ENCODE data around the gene FASTK. TPM values are rescaled to one million over a fixed set of nuclear protein-coding genes. Genes with fewer than 3 reads are reported as not detected.

The FASTK gene
- polyA plus RNA-seq, 1 donor (not counting 4 experiments of a cell fraction or from before 2014, with no cell fraction given): 27.2 TPM

DNA sequence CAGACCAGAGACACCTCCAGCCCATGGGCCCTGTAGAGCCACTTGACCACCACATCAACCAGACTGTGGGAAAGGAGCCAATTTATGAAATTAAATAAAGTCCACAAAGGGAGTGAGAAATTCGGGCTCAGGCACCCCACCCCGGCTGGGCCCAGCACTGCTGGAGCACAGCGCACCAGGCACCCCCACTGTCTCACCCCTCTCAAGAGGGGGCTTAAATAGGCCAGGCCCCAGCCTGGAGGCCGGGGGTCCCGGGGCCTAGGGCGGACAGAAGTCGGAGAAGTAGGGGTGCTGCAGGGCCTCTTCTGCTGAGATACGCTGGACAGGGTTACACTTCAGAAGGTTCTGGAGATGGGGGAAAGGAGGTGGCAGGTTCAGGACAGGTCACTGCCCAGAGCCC is 26.9 kb downstream of the FASTK start:
- H4K20me1 ChIP-seq (ENCODE audit: control insufficient read depth, extremely low read depth, insufficient read depth, low read length): no peaks in the 10 kb centered on the region
- no peaks in the 10 kb centered on the region for H3K79me2 ChIP-seq (ENCODE audit: control insufficient read depth, insufficient read depth, low read length)
- DNase-seq (ENCODE audit: low read depth, low spot score) (no peak), FAIRE-seq (no peak)
- dilution Hi-C loops (cut with MboI; ENCODE audit: extremely low pct_ligation_motif_present, low sequenced_read_pairs): no loop called here
- H3K4me1 ChIP-seq (ENCODE audit: control insufficient read depth, extremely low read depth, insufficient read depth, low read length): peaks cover 17% of the 10 kb centered on the region
- no peak overlapping the region for H3K27ac ChIP-seq (ENCODE audit: control insufficient read depth, insufficient read depth, low read length)
- H3K36me3 ChIP-seq (ENCODE audit: control insufficient read depth in 2 of 2, extremely low read depth in 1 of 2, insufficient read depth in 2 of 2, low read length in 2 of 2): peaks cover 3 to 7% of the 10 kb centered on the region in 2 experiments
- no peak overlapping the region for H3K4me3 ChIP-seq (ENCODE audit: control insufficient read depth in 2 of 3, extremely low read depth in 1 of 3, insufficient read depth in 2 of 3, low read depth in 1 of 3, low read length in 3 of 3)
- peaks cover 4% of the 10 kb centered on the region for H3K27me3 ChIP-seq (ENCODE audit: control insufficient read depth, extremely low read depth, insufficient read depth, low read length)
- H2AFZ ChIP-seq (ENCODE audit: control insufficient read depth, low read length): no peak overlapping the region
- no peak for TF ChIP-seq EZH2 (IDR thresholded peaks at IDR 0.05; ENCODE audit: low read length)
- TF ChIP-seq, protein P1, sequence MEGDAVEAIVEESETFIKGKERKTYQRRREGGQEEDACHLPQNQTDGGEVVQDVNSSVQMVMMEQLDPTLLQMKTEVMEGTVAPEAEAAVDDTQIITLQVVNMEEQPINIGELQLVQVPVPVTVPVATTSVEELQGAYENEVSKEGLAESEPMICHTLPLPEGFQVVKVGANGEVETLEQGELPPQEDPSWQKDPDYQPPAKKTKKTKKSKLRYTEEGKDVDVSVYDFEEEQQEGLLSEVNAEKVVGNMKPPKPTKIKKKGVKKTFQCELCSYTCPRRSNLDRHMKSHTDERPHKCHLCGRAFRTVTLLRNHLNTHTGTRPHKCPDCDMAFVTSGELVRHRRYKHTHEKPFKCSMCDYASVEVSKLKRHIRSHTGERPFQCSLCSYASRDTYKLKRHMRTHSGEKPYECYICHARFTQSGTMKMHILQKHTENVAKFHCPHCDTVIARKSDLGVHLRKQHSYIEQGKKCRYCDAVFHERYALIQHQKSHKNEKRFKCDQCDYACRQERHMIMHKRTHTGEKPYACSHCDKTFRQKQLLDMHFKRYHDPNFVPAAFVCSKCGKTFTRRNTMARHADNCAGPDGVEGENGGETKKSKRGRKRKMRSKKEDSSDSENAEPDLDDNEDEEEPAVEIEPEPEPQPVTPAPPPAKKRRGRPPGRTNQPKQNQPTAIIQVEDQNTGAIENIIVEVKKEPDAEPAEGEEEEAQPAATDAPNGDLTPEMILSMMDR (optimal IDR thresholded peaks at IDR 0.05 in 1 of 3, IDR thresholded peaks at IDR 0.05 in 1 of 3, conservative IDR thresholded peaks at IDR 0.05 in 1 of 3; ENCODE audit: extremely low read depth in 1 of 3, insufficient read depth in 2 of 3, low read length in 3 of 3): no peak
- no peak overlapping the region for H3K9ac ChIP-seq (ENCODE audit: control insufficient read depth, extremely low read depth, insufficient read depth, low read length)
- H3K9me1 ChIP-seq (ENCODE audit: control insufficient read depth, extremely low read depth, insufficient read depth, low read length): no peaks in the 10 kb centered on the region
- H3K9me3 ChIP-seq (ENCODE audit: control insufficient read depth, low read depth, low read length): no peaks in the 10 kb centered on the region
- H3K4me2 ChIP-seq (ENCODE audit: control insufficient read depth, extremely low read depth, insufficient read depth, low read depth, low read length): no peak overlapping the region

DNA sequence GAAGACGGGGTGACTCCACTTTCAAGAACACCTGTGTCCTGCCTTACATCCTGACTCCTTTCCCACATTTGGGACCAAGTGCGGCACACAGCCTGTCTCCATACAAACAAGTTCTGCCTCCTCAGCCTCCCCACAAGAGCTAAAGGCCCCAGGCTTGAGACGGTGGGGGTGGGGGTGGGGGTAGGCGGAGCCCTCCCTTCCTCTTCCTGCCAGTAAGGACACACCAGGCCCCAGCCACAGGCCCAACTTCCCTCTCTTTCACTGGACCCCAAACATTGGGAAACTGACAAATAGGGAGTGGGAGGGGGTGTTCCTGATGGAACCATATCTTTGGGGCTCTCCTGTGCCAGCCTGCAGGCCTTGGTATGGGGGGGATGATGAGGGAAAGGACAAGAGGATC is 27.5 kb downstream of the FASTK start:
- no peak overlapping the region for H3K4me3 ChIP-seq (ENCODE audit: control insufficient read depth in 2 of 3, extremely low read depth in 1 of 3, insufficient read depth in 2 of 3, low read depth in 1 of 3, low read length in 3 of 3)
- peaks cover 11% of the 10 kb centered on the region for H3K4me1 ChIP-seq (ENCODE audit: control insufficient read depth, extremely low read depth, insufficient read depth, low read length)
- FAIRE-seq: no peak
- no peaks in the 10 kb centered on the region for H3K9me1 ChIP-seq (ENCODE audit: control insufficient read depth, extremely low read depth, insufficient read depth, low read length)
- no peaks in the 10 kb centered on the region for H4K20me1 ChIP-seq (ENCODE audit: control insufficient read depth, extremely low read depth, insufficient read depth, low read length)
- H3K9me3 ChIP-seq (ENCODE audit: control insufficient read depth, low read depth, low read length): no peaks in the 10 kb centered on the region
- H3K4me2 ChIP-seq (ENCODE audit: control insufficient read depth, extremely low read depth, insufficient read depth, low read depth, low read length): no peak overlapping the region
- peaks cover 4% of the 10 kb centered on the region for H3K27me3 ChIP-seq (ENCODE audit: control insufficient read depth, extremely low read depth, insufficient read depth, low read length)
- peaks cover 3 to 7% of the 10 kb centered on the region in 2 experiments for H3K36me3 ChIP-seq (ENCODE audit: control insufficient read depth in 2 of 2, extremely low read depth in 1 of 2, insufficient read depth in 2 of 2, low read length in 2 of 2)
- no peak overlapping the region for H2AFZ ChIP-seq (ENCODE audit: control insufficient read depth, low read length)
- H3K9ac ChIP-seq (ENCODE audit: control insufficient read depth, extremely low read depth, insufficient read depth, low read length): no peak overlapping the region
- TF ChIP-seq, protein P1 (optimal IDR thresholded peaks at IDR 0.05 in 1 of 3, IDR thresholded peaks at IDR 0.05 in 1 of 3, conservative IDR thresholded peaks at IDR 0.05 in 1 of 3; ENCODE audit: extremely low read depth in 1 of 3, insufficient read depth in 2 of 3, low read length in 3 of 3): no peak
- TF ChIP-seq EZH2 (IDR thresholded peaks at IDR 0.05; ENCODE audit: low read length): no peak
- H3K79me2 ChIP-seq (ENCODE audit: control insufficient read depth, insufficient read depth, low read length): no peaks in the 10 kb centered on the region
- no peak for DNase-seq (ENCODE audit: low read depth, low spot score)
- dilution Hi-C loops (cut with MboI; ENCODE audit: extremely low pct_ligation_motif_present, low sequenced_read_pairs): no loop called here
- H3K27ac ChIP-seq (ENCODE audit: control insufficient read depth, insufficient read depth, low read length): no peak overlapping the region

Measured in keratinocyte (primary cell).